ENCODE data around the gene GOLGA6L2. TPM values are rescaled to one million over a fixed set of nuclear protein-coding genes. Genes with fewer than 3 reads are reported as not detected.

GOLGA6L2 gene
- total RNA-seq, 1 donor from 2014 or later = not detected

GRCh38 chr15:23395832-23396231 lies 51.2 kb downstream of the GOLGA6L2 start:
- Mint-ChIP-seq H3K27me3 (ENCODE audit: low read depth) (no peaks in the 10 kb centered on the region), H3K4me3 (ENCODE audit: unreplicated experiment) (no peak overlapping the region), H3K9me3 (ENCODE audit: low read depth) (peaks cover 3% of the 10 kb centered on the region), H3K4me1 (ENCODE audit: low read depth) (no peaks in the 10 kb centered on the region), H3K36me3 (ENCODE audit: low read depth) (no peaks in the 10 kb centered on the region), H3K27ac (ENCODE audit: unreplicated experiment) (no peak overlapping the region)
- no peak for DNase-seq (ENCODE audit: low spot score)
- no peak for TF ChIP-seq CTCF (IDR thresholded peaks at IDR 0.05)

GRCh38 chr15:23395030-23395692 lies 51.9 kb downstream of the GOLGA6L2 start:
- TF ChIP-seq CTCF (IDR thresholded peaks at IDR 0.05) = no peak
- Mint-ChIP-seq H3K4me3 (ENCODE audit: unreplicated experiment) (no peak overlapping the region), H3K9me3 (ENCODE audit: low read depth) (no peaks in the 10 kb centered on the region), H3K36me3 (ENCODE audit: low read depth) (no peaks in the 10 kb centered on the region), H3K27ac (ENCODE audit: unreplicated experiment) (no peak overlapping the region), H3K4me1 (ENCODE audit: low read depth) (no peaks in the 10 kb centered on the region), H3K27me3 (ENCODE audit: low read depth) (no peaks in the 10 kb centered on the region)
- no peak for DNase-seq (ENCODE audit: low spot score)

Other genes with a start within 250 kb of the GOLGA6L2 start
- not detected in 3 replicates for gene GOLGA6L26, start 113.0 kb downstream of the GOLGA6L2 start, total RNA-seq
- gene GOLGA8S, start 92.5 kb downstream of the GOLGA6L2 start, total RNA-seq = 0.32 to 0.94 TPM (median 0.46 TPM) in 3 replicates
- not detected in 3 replicates for gene MKRN3, start 118.4 kb upstream of the GOLGA6L2 start, total RNA-seq
- gene MAGEL2, start 200.6 kb upstream of the GOLGA6L2 start, total RNA-seq = 6.4 to 8.0 TPM (median 6.9 TPM) in 3 replicates
- 44.3 to 50.4 TPM (median 44.5 TPM) in 3 replicates for gene NDN, start 240.1 kb upstream of the GOLGA6L2 start, total RNA-seq